ENCODE results near the gene R3HDM4. TPM values are rescaled to one million over a fixed set of nuclear protein-coding genes. Genes with fewer than 3 reads are reported as not detected.

R3HDM4 gene
- total RNA-seq, 4 donors from 2014 or later: 23.7 to 44.9 (median 32.9) TPM

DNA sequence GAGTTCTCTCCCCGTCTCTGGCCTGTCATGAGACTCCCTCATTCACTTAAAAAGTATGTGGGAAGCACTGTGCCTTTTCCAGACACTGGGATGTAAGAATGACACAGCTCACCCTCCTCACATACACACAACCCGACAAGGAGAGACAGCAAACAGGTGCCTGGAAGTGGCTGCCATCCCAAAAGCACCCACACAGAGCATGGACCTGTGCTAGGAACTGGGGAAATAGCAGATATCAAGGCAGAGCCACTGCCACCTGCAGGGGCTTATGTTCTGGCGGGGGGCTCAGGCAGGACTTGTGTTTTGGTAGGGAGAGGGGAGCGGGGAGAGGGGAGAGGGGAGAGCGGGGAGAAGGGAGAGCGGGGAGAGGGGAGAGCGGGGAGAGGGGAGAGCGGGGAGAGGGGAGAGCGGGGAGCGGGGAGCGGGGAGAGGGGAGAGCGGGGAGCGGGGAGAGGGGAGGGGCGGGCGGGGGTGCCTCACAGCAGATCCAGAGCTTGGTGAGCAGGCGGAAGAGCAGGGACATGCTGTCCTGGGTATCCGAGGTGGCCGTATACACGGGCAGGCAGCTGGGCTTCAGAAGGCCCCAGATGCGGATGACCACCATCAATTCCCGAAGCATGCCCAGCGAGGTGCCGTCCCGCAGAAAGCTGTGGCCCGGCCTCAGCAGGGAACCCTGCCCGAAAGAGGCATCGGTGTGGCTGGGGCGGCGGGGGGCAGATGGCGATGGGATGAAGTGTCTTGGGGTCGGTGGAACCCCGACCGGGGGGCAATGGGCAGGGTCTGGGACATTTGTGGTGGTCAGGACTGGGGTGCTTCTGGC, 41.4 kb downstream of the R3HDM4 start:
- Histone ChIP-seq H3K27ac (peak overlapping the region in 3 of 4 donors; percentile 48 to 84 (median 70)), H3K27me3 (no peaks in the 10 kb centered on the region), H3K4me1 (peaks cover 0 to 42% (median 6%) of the 10 kb centered on the region in 3 donors), H3K9me3 (no peaks in the 10 kb centered on the region), H3K4me3 (no peak overlapping the region), H3K36me3 (peaks cover 0 to 86% of the 10 kb centered on the region in 2 donors)
- no peak for ATAC-seq
- TF ChIP-seq EP300 (IDR thresholded peaks at IDR 0.05) (no peak), POLR2AphosphoS5 (IDR thresholded peaks at IDR 0.05) (no peak), POLR2A (IDR thresholded peaks at IDR 0.05) (no peak)
- TF ChIP-seq, protein P1, sequence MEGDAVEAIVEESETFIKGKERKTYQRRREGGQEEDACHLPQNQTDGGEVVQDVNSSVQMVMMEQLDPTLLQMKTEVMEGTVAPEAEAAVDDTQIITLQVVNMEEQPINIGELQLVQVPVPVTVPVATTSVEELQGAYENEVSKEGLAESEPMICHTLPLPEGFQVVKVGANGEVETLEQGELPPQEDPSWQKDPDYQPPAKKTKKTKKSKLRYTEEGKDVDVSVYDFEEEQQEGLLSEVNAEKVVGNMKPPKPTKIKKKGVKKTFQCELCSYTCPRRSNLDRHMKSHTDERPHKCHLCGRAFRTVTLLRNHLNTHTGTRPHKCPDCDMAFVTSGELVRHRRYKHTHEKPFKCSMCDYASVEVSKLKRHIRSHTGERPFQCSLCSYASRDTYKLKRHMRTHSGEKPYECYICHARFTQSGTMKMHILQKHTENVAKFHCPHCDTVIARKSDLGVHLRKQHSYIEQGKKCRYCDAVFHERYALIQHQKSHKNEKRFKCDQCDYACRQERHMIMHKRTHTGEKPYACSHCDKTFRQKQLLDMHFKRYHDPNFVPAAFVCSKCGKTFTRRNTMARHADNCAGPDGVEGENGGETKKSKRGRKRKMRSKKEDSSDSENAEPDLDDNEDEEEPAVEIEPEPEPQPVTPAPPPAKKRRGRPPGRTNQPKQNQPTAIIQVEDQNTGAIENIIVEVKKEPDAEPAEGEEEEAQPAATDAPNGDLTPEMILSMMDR (IDR thresholded peaks at IDR 0.05): no peak
- WGBS, 2 donors (ENCODE audit: low coverage in 1 of 2): no CpG with 5 or more reads among the region's 33 CpGs

DNA sequence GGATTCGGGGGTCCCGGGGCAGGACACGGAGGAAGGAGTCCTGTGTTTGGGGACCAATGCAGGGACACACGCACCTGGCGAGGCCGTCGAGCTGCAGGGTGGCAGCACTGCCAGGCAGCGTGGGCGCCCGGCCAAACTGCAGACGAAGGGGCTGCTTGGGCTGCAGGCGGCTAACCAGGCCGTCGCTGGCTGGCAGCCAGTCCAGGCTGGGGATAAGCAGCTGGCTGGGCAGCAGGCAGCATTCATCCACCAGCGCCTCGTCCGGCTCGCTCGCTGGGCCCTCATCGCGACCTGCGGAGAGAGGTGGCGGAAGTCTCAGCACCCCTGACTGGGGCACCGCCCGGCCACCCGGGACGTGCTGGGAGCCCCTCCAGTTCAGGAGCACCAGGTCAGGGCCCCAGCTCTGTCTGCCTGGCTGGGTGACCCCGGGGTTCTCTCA, 42.0 kb downstream of the R3HDM4 start:
- Histone ChIP-seq H3K36me3 (peaks cover 0 to 79% of the 10 kb centered on the region in 2 donors), H3K4me1 (peaks cover 0 to 42% (median 6%) of the 10 kb centered on the region in 3 donors), H3K27me3 (no peaks in the 10 kb centered on the region), H3K9me3 (no peaks in the 10 kb centered on the region), H3K4me3 (no peak overlapping the region), H3K27ac (peak overlapping the region in 3 of 4 donors; percentile 18 to 84 (median 39))
- WGBS, 2 donors (ENCODE audit: low coverage in 1 of 2): no CpG with 5 or more reads among the region's 28 CpGs
- no peak for ATAC-seq
- TF ChIP-seq POLR2A (IDR thresholded peaks at IDR 0.05): no peak
- peak; percentile 37 for TF ChIP-seq POLR2AphosphoS5 (IDR thresholded peaks at IDR 0.05)
- TF ChIP-seq, protein P1 (IDR thresholded peaks at IDR 0.05): no peak

DNA sequence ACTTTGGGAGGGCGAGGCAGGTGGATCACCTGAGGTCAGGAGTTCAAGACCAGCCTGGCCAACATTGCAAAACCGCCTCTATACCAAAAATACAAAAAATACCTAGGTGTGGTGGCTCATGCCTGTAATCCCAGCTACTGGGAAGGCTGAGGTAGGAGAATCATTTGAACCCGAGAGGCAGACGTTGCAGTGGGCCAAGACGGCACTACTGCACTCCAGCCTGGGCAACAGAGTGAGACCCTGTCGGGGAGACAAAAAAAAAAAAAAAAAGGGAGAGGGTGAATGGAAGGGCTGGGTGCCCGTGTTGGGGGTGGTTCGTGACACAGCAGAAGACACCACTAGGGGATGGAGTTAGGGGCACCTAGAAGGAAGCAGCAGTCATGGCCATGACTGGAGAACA, 42.7 kb downstream of the R3HDM4 start:
- Histone ChIP-seq H3K4me3 (no peak overlapping the region), H3K9me3 (no peaks in the 10 kb centered on the region), H3K27me3 (no peaks in the 10 kb centered on the region), H3K36me3 (peaks cover 0 to 72% of the 10 kb centered on the region in 2 donors), H3K27ac (peak overlapping the region in 3 of 4 donors; percentile 78 to 84 (median 80)), H3K4me1 (peaks cover 0 to 42% (median 6%) of the 10 kb centered on the region in 3 donors)
- 70 to 80% methylated on average over 1 to 2 of the region's 8 CpGs for WGBS, 2 donors (ENCODE audit: low coverage in 1 of 2)
- TF ChIP-seq, protein P1 (IDR thresholded peaks at IDR 0.05): no peak
- TF ChIP-seq POLR2AphosphoS5 (IDR thresholded peaks at IDR 0.05) (no peak), POLR2A (IDR thresholded peaks at IDR 0.05) (no peak), EP300 (IDR thresholded peaks at IDR 0.05) (no peak)
- no peak for ATAC-seq

DNA sequence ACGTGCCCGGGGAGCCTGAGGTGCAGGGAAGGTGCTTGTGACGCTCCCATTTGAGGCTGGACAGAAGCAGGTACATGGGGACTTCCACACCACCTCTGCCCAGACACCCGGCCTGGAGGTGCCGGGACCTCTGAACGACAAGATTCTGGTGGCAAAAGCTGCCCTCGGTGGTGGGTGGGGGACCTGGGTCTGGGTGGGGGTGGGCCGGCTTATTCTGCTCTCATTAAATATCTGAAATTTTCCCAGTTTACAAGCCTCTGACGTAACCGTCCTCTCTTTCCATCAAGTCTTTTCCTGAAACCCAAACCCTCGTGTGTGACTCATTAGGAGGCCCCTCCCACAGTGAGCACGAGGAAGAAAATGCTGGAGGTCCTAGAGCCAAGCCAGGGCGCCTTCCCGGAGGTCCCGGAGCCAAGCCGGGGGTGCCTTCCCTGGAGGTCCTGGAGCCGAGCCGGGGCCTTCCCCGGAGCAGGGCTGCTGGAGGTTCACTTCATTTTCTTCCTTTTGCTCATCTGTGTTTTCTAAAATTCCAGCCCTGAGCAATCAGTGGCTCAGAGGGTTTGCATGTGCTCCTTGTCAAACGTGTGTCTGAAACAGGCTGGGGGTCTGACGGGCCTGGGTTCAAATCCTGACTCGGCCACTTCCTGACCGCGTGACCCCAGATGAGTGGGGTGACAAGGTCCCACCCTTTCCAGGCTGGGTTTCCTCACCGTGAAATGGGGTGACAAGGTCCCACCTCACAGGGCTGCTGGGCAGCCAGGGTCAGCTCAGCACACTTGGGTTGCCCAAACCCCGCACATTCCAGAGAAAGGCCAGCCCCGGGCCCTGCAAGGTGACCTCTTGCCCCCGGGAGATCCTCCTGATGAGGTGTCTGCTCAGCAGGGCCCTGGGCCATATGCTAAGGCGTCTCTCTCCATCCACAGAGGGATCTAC, 43.5 kb downstream of the R3HDM4 start:
- Histone ChIP-seq H3K27me3 (no peaks in the 10 kb centered on the region), H3K9me3 (no peaks in the 10 kb centered on the region), H3K4me1 (peaks cover 0 to 42% (median 6%) of the 10 kb centered on the region in 3 donors), H3K4me3 (no peak overlapping the region), H3K27ac (peak overlapping the region; percentile 47 to 84 (median 79)), H3K36me3 (peaks cover 0 to 64% of the 10 kb centered on the region in 2 donors)
- peak; percentile 65 for TF ChIP-seq POLR2AphosphoS5 (IDR thresholded peaks at IDR 0.05)
- TF ChIP-seq EP300 (IDR thresholded peaks at IDR 0.05): no peak
- WGBS, 2 donors (ENCODE audit: low coverage in 1 of 2): 46 to 56% methylated on average over 5 to 7 of the region's 29 CpGs
- ATAC-seq: peak; percentile 87

Measured in gastroesophageal sphincter (tissue), 4 donors.